ENCODE data around the gene SPEG. TPM values are rescaled to one million over a fixed set of nuclear protein-coding genes. Genes with fewer than 3 reads are reported as not detected.
A peak's percentile ranks its signal among the peaks of the same experiment; 100 is the strongest.

The SPEG gene
- total and polyA plus RNA-seq, 2 of the 13 experiments (the other 11 are each of a cell fraction or from before 2014, with no cell fraction given): 0.18 to 0.24 TPM

- TF ChIP-seq ZSCAN29 (CRISPR knock-in tag; conservative IDR thresholded peaks at IDR 0.05) (peak; percentile 70; the same call in 1 of the 2 replicates), FOXC1 (CRISPR knock-in tag; IDR thresholded peaks at IDR 0.05; ENCODE audit: borderline replicate concordance) (peak; percentile 74), ZSCAN20 (CRISPR knock-in tag; IDR thresholded peaks at IDR 0.05; ENCODE audit: borderline replicate concordance) (peak; percentile 24; the same call in 1 of the 2 replicates), POGK (CRISPR knock-in tag; conservative IDR thresholded peaks at IDR 0.05) (peak; percentile 27; the same call in 1 of the 2 replicates), POLR2A (IDR thresholded peaks at IDR 0.05; ENCODE audit: insufficient read depth in 1 of 2, low read depth in 2 of 2, low read length in 2 of 2) (peak in 1 of 2 experiments; percentile 84; a peak in 2 of 4 replicates), XRCC5 (optimal IDR thresholded peaks at IDR 0.05; ENCODE audit: low read length) (peak; percentile 66), HDAC2 (CRISPR knock-in tag; IDR thresholded peaks at IDR 0.05) (peak; percentile 8; the same call in 1 of the 2 replicates), CREM (IDR thresholded peaks at IDR 0.05) (peak; percentile 92), CREM (CRISPR knock-in tag; IDR thresholded peaks at IDR 0.05) (no peak), ZNF567 (CRISPR knock-in tag; IDR thresholded peaks at IDR 0.05; ENCODE audit: borderline replicate concordance) (no peak), FOXP1 (IDR thresholded peaks at IDR 0.05) (no peak), FOXP1 (CRISPR knock-in tag; IDR thresholded peaks at IDR 0.05) (no peak), TBL1XR1 (IDR thresholded peaks at IDR 0.05; ENCODE audit: borderline replicate concordance, low read length, partially characterized antibody) (peak; percentile 40), DR1 (CRISPR knock-in tag; IDR thresholded peaks at IDR 0.05) (peak; percentile 63), KDM4B (CRISPR knock-in tag; IDR thresholded peaks at IDR 0.05) (peak; percentile 14; the same call in 1 of the 2 replicates), MIXL1 (CRISPR knock-in tag; IDR thresholded peaks at IDR 0.05) (0 out of 2 replicates have a peak, but pooled peaks have one; percentile 6), PHF21A (CRISPR knock-in tag; IDR thresholded peaks at IDR 0.05) (peak; percentile 80; the same call in 1 of the 2 replicates), ZNF337 (CRISPR knock-in tag; IDR thresholded peaks at IDR 0.05; ENCODE audit: borderline replicate concordance, low read depth) (peak; percentile 74; the same call in 1 of the 2 replicates), ZKSCAN5 (CRISPR knock-in tag; IDR thresholded peaks at IDR 0.05) (no peak), ZNF746 (CRISPR knock-in tag; IDR thresholded peaks at IDR 0.05) (peak; percentile 21; the same call in 1 of the 2 replicates), ZNF136 (CRISPR knock-in tag; IDR thresholded peaks at IDR 0.05; ENCODE audit: low read depth) (peak; percentile 35; the same call in 1 of the 2 replicates), HOXA3 (CRISPR knock-in tag; IDR thresholded peaks at IDR 0.05) (peak; percentile 45; the same call in 1 of the 2 replicates), HMG20B (CRISPR knock-in tag; conservative IDR thresholded peaks at IDR 0.05) (no peak), FOXO1 (CRISPR knock-in tag; IDR thresholded peaks at IDR 0.05) (no peak), GTF2F1 (IDR thresholded peaks at IDR 0.05; ENCODE audit: low read length) (no peak), RARA (CRISPR knock-in tag; IDR thresholded peaks at IDR 0.05) (0 out of 2 replicates have a peak, but pooled peaks have one; percentile 5), CREB3 (CRISPR knock-in tag; IDR thresholded peaks at IDR 0.05) (no peak), RXRB (CRISPR knock-in tag; IDR thresholded peaks at IDR 0.05; ENCODE audit: borderline replicate concordance) (peak; percentile 95), SOX5 (CRISPR knock-in tag; IDR thresholded peaks at IDR 0.05; ENCODE audit: borderline replicate concordance) (no peak), ZNF788 (CRISPR knock-in tag; IDR thresholded peaks at IDR 0.05; ENCODE audit: borderline replicate concordance) (no peak; the same call in 1 of the 2 replicates), GABPB1 (CRISPR knock-in tag; IDR thresholded peaks at IDR 0.05) (peak; percentile 73), ZNF20 (CRISPR knock-in tag; IDR thresholded peaks at IDR 0.05) (0 out of 2 replicates have a peak, but pooled peaks have one; percentile 61)
These were observed 63.8 kb downstream of the SPEG start, which contains the start of gene GMPPA (continued) for GRCh38 chr2:219498280-219499057.
